ENCODE measurements around the gene BTN3A1. TPM values are rescaled to one million over a fixed set of nuclear protein-coding genes. Genes with fewer than 3 reads are reported as not detected.
"Not testable (repeated sequence)": the region's sequence is repeated elsewhere in the genome, so short reads cannot be mapped to it uniquely, and the experiment has no call there.

BTN3A1 gene
- 100 to 1,000 TPM; 285 to 373 (median 348) TPM for total RNA-seq
- 255 TPM for total RNA-seq (2013)

- intact Hi-C loops (cut with micrococcal nuclease): loop anchor here (1.0 to 5.0 kb wide), 5 partner anchors 19 to 72 kb away; partner anchors contain the start of genes BTN2A2, BTN3A2 and BTN3A3
- peak; percentile 85 to 88 (median 87) for ATAC-seq
- Mint-ChIP-seq H3K36me3 (peaks cover 17% of the 10 kb centered on the region), H3K27me3 (ENCODE audit: low read depth in 2 of 2) (no peaks in the 10 kb centered on the region), H3K27ac (peak within 1 kb of the TSS; percentile 96 to 99), H3K9me3 (no peaks in the 10 kb centered on the region), H3K4me3 (peak within 1 kb of the TSS; percentile 95), H3K4me1 (peaks cover 62 to 65% of the 10 kb centered on the region in 2 donors)
- Histone ChIP-seq H3K27ac (ENCODE audit: low read length) (peak within 1 kb of the TSS; percentile 99), H3K9me3 (ENCODE audit: control insufficient read depth, insufficient read depth, low read length) (no peaks in the 10 kb centered on the region), H3K4me3 (ENCODE audit: low read length) (peak within 1 kb of the TSS; percentile 96), H3K36me3 (ENCODE audit: control insufficient read depth, insufficient read depth, low read length) (peaks cover 21% of the 10 kb centered on the region), H3K4me1 (ENCODE audit: control insufficient read depth, insufficient read depth, low read length) (peaks cover 43% of the 10 kb centered on the region), H3K27me3 (ENCODE audit: control insufficient read depth, insufficient read depth, low read length) (no peaks in the 10 kb centered on the region)
- no peak for TF ChIP-seq CTCF (IDR thresholded peaks at IDR 0.05)
- peak; percentile 67 to 88 for DNase-seq
- WGBS (ENCODE audit: insufficient coverage): 0% methylated on average over 6 of the region's 9 CpGs
Measured at GRCh38 chr6:26401987-26402658, at the start of gene BTN3A1. Gene BTN3A1 (plus strand): TSS chr6:26402275. CDS start chr6:26405564, 3,289 bp downstream.

GRCh38 chr6:26352315-26352714 is 49.8 kb upstream of the BTN3A1 start:
- Mint-ChIP-seq H3K27me3 (ENCODE audit: low read depth in 2 of 2) (no peaks in the 10 kb centered on the region), H3K4me3 (no peak overlapping the region), H3K4me1 (no peaks in the 10 kb centered on the region), H3K27ac (no peak overlapping the region), H3K9me3 (no peaks in the 10 kb centered on the region), H3K36me3 (no peaks in the 10 kb centered on the region)
- Histone ChIP-seq H3K4me3 (ENCODE audit: low read length) (no peak overlapping the region), H3K27ac (ENCODE audit: low read length) (no peak overlapping the region), H3K36me3 (ENCODE audit: control insufficient read depth, insufficient read depth, low read length) (no peaks in the 10 kb centered on the region), H3K27me3 (ENCODE audit: control insufficient read depth, insufficient read depth, low read length) (no peaks in the 10 kb centered on the region), H3K9me3 (ENCODE audit: control insufficient read depth, insufficient read depth, low read length) (no peaks in the 10 kb centered on the region), H3K4me1 (ENCODE audit: control insufficient read depth, insufficient read depth, low read length) (no peaks in the 10 kb centered on the region)
- TF ChIP-seq CTCF (IDR thresholded peaks at IDR 0.05): no peak
- no peak for ATAC-seq
- WGBS (ENCODE audit: insufficient coverage): 99% methylated on average over 7 of the region's 7 CpGs
- intact Hi-C loops (cut with micrococcal nuclease): no loop called here
- no peak for DNase-seq

GRCh38 chr6:26354162-26354561 is 47.9 kb upstream of the BTN3A1 start:
- Mint-ChIP-seq H3K36me3 (no peaks in the 10 kb centered on the region), H3K27ac (no peak overlapping the region)
- TF ChIP-seq CTCF (IDR thresholded peaks at IDR 0.05): no peak

GRCh38 chr6:26355366-26355765 is 46.7 kb upstream of the BTN3A1 start:
- Mint-ChIP-seq H3K27ac (no peak overlapping the region), H3K36me3 (no peaks in the 10 kb centered on the region), H3K4me1 (peaks cover under 1 to 1% of the 10 kb centered on the region in 2 donors), H3K27me3 (ENCODE audit: low read depth in 2 of 2) (no peaks in the 10 kb centered on the region), H3K9me3 (no peaks in the 10 kb centered on the region), H3K4me3 (no peak overlapping the region)
- Histone ChIP-seq H3K9me3 (ENCODE audit: control insufficient read depth, insufficient read depth, low read length) (no peaks in the 10 kb centered on the region), H3K4me1 (ENCODE audit: control insufficient read depth, insufficient read depth, low read length) (peaks cover 6% of the 10 kb centered on the region), H3K27ac (ENCODE audit: low read length) (no peak overlapping the region), H3K27me3 (ENCODE audit: control insufficient read depth, insufficient read depth, low read length) (no peaks in the 10 kb centered on the region), H3K4me3 (ENCODE audit: low read length) (no peak overlapping the region), H3K36me3 (ENCODE audit: control insufficient read depth, insufficient read depth, low read length) (no peaks in the 10 kb centered on the region)
- DNase-seq (no peak), ATAC-seq (no peak)
- TF ChIP-seq CTCF (IDR thresholded peaks at IDR 0.05): no peak
- intact Hi-C loops (cut with micrococcal nuclease): no loop called here

More at GRCh38 chr6:26354162-26354561, 47.9 kb upstream of the BTN3A1 start:
- H3K27ac ChIP-seq (ENCODE audit: low read length): no peak overlapping the region
- Mint-ChIP-seq H3K4me3 (no peak overlapping the region), H3K9me3 (no peaks in the 10 kb centered on the region), H3K27me3 (ENCODE audit: low read depth in 2 of 2) (no peaks in the 10 kb centered on the region), H3K4me1 (no peaks in the 10 kb centered on the region)
- no peak for ATAC-seq
- DNase-seq: no peak
- H3K27me3 ChIP-seq (ENCODE audit: control insufficient read depth, insufficient read depth, low read length): no peaks in the 10 kb centered on the region
- H3K36me3 ChIP-seq (ENCODE audit: control insufficient read depth, insufficient read depth, low read length): no peaks in the 10 kb centered on the region
- H3K4me3 ChIP-seq (ENCODE audit: low read length): no peak overlapping the region
- WGBS (ENCODE audit: insufficient coverage): 92% methylated on average over 3 of the region's 3 CpGs
- H3K9me3 ChIP-seq (ENCODE audit: control insufficient read depth, insufficient read depth, low read length): no peaks in the 10 kb centered on the region
- intact Hi-C loops (cut with micrococcal nuclease): no loop called here
- H3K4me1 ChIP-seq (ENCODE audit: control insufficient read depth, insufficient read depth, low read length): peaks cover 4% of the 10 kb centered on the region

GRCh38 chr6:26357543-26357942 is 44.5 kb upstream of the BTN3A1 start:
- H3K4me3 ChIP-seq (ENCODE audit: low read length); H3K36me3 ChIP-seq (ENCODE audit: control insufficient read depth, insufficient read depth, low read length); intact Hi-C loops (cut with micrococcal nuclease); ATAC-seq; H3K27me3 ChIP-seq (ENCODE audit: control insufficient read depth, insufficient read depth, low read length); DNase-seq; H3K27ac ChIP-seq (ENCODE audit: low read length); H3K36me3 Mint-ChIP-seq; H3K27ac Mint-ChIP-seq; H3K27me3 Mint-ChIP-seq (ENCODE audit: low read depth in 2 of 2); H3K9me3 ChIP-seq (ENCODE audit: control insufficient read depth, insufficient read depth, low read length); H3K9me3 Mint-ChIP-seq; H3K4me3 Mint-ChIP-seq: not testable (repeated sequence)
- H3K4me1 ChIP-seq (ENCODE audit: control insufficient read depth, insufficient read depth, low read length): peaks cover 12% of the 10 kb centered on the region
- 89% methylated on average over 14 of the region's 14 CpGs for whole genome bisulfite sequencing (ENCODE audit: insufficient coverage)
- peaks cover 15 to 19% of the 10 kb centered on the region in 2 donors for H3K4me1 Mint-ChIP-seq
